DND-41 (cell line): ENCODE data around the gene SUMO2.
"Not testable (repeated sequence)": the region's sequence is repeated elsewhere in the genome, so short reads cannot be mapped to it uniquely, and the experiment has no call there.

ENCODE experiments used
- ATAC-seq: fragments of 200-7000 bp; cut with Tn5 transposase; 3 replicates; pipeline ENCODE4 v1.9.1; 2021; ENCODE audit warnings: low read depth; ENCODE audit not compliant: insufficient read depth
- DNase-seq: peaks from one replicate; pipeline ENCODE4 v3.0.0-alpha.2; 2020
- H2AFZ ChIP-seq: 2 replicates; pipeline ENCODE4 v1.6.0; 2012; ENCODE audit warnings: low read depth, low read length
- H3K27ac ChIP-seq: 2 replicates; pipeline ENCODE4 v1.5.1; 2012; ENCODE audit warnings: low read length, inconsistent platforms
- H3K27me3 ChIP-seq: fragments of 200-600 bp; sonication (generic); 2 replicates; pipeline ENCODE4 v1.6.0; 2012; ENCODE audit warnings: low read length, mild to moderate bottlenecking, inconsistent platforms; ENCODE audit not compliant: insufficient read depth, poor library complexity
- H3K36me3 ChIP-seq: 2 replicates; pipeline ENCODE4 v1.5.1; 2012; ENCODE audit warnings: low read length, inconsistent platforms; ENCODE audit not compliant: insufficient read depth
- H3K4me1 ChIP-seq: 2 replicates; pipeline ENCODE4 v1.5.1; 2012; ENCODE audit warnings: mild to moderate bottlenecking, low read length; ENCODE audit not compliant: insufficient read depth
- H3K4me2 ChIP-seq: 2 replicates; pipeline ENCODE4 v1.6.0; 2012; ENCODE audit warnings: mild to moderate bottlenecking, moderate library complexity, low read length, inconsistent platforms; ENCODE audit not compliant: insufficient read depth
- H3K4me3 ChIP-seq, 2 experiments: fragments of 200-600 bp in 1 of 2; shearing (Covaris generic) in 1 of 2; 2 replicates each; pipeline ENCODE4 v1.5.1; 2012 to 2016; ENCODE audit warnings: inconsistent platforms in 2 of 2, low read length in 2 of 2, mild to moderate bottlenecking in 2 of 2, low read depth in 1 of 2, moderate library complexity in 1 of 2
- H3K79me2 ChIP-seq: 2 replicates; pipeline ENCODE4 v1.6.0; 2012; ENCODE audit warnings: low read length, inconsistent platforms; ENCODE audit not compliant: insufficient read depth
- H3K9ac ChIP-seq: 2 replicates; pipeline ENCODE4 v1.6.0; 2012; ENCODE audit warnings: low read depth, mild to moderate bottlenecking, inconsistent platforms, low read length, moderate library complexity
- H3K9me3 ChIP-seq: 2 replicates; pipeline ENCODE4 v1.5.1; 2012; ENCODE audit warnings: low read length, moderate library complexity, mild to moderate bottlenecking, inconsistent platforms; ENCODE audit not compliant: insufficient read depth, severe bottlenecking
- H4K20me1 ChIP-seq: 2 replicates; pipeline ENCODE4 v1.6.0; 2012; ENCODE audit warnings: low read length; ENCODE audit not compliant: insufficient read depth
- EZH2 ChIP-seq: IDR thresholded peaks from 3 replicates; pipeline ENCODE4 v1.6.1; 2012; ENCODE audit warnings: borderline replicate concordance, low read depth, mild to moderate bottlenecking, moderate library complexity, low read length, inconsistent platforms; ENCODE audit not compliant: severe bottlenecking
- TF ChIP-seq, protein P1 (sequence below): IDR thresholded peaks from 2 replicates; pipeline ENCODE4 v1.5.1; 2012; ENCODE audit warnings: borderline replicate concordance, low read length, moderate library complexity, mild to moderate bottlenecking; ENCODE audit not compliant: poor library complexity, severe bottlenecking; ENCODE audit errors: extremely low read depth

Gene SUMO2

DNA sequence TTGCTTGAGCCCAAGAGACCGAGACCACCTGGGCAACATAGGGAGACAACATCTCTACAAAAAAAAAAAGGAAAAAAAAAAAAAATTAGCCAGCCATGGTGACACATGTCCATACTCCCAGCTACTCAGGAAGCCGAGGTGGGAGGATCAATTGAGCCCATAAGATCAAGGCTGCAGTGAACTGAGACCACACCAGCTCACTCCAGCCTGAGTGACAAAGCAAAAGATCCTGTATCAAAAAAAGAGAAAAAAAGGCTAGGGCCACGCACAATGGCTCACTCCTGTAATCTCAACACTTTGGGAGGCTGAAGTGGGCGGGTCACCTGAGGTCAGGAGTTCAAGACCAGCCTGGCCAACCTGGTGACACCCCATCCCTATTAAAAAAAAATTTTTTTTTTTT, 13.8 kb downstream of the SUMO2 start:
- H3K27me3 ChIP-seq, result no peaks in the 10 kb centered on the region
- H3K27ac ChIP-seq, result no peak overlapping the region
- no peak overlapping the region for H3K4me2 ChIP-seq
- H3K4me3 ChIP-seq, result no peak overlapping the region
- DNase-seq (no peak), ATAC-seq (no peak)
- H4K20me1 ChIP-seq, result peaks cover 39% of the 10 kb centered on the region
- H3K9ac ChIP-seq, result no peak overlapping the region
- H3K9me3 ChIP-seq, result no peaks in the 10 kb centered on the region
- TF ChIP-seq, protein P1, sequence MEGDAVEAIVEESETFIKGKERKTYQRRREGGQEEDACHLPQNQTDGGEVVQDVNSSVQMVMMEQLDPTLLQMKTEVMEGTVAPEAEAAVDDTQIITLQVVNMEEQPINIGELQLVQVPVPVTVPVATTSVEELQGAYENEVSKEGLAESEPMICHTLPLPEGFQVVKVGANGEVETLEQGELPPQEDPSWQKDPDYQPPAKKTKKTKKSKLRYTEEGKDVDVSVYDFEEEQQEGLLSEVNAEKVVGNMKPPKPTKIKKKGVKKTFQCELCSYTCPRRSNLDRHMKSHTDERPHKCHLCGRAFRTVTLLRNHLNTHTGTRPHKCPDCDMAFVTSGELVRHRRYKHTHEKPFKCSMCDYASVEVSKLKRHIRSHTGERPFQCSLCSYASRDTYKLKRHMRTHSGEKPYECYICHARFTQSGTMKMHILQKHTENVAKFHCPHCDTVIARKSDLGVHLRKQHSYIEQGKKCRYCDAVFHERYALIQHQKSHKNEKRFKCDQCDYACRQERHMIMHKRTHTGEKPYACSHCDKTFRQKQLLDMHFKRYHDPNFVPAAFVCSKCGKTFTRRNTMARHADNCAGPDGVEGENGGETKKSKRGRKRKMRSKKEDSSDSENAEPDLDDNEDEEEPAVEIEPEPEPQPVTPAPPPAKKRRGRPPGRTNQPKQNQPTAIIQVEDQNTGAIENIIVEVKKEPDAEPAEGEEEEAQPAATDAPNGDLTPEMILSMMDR, result no peak
- H3K4me1 ChIP-seq, result peaks cover 4% of the 10 kb centered on the region; the same call in 1 of the 2 replicates
- H3K79me2 ChIP-seq, result peaks cover 55% of the 10 kb centered on the region
- peaks cover 80% of the 10 kb centered on the region for H3K36me3 ChIP-seq
- H2AFZ ChIP-seq, result no peak overlapping the region

DNA sequence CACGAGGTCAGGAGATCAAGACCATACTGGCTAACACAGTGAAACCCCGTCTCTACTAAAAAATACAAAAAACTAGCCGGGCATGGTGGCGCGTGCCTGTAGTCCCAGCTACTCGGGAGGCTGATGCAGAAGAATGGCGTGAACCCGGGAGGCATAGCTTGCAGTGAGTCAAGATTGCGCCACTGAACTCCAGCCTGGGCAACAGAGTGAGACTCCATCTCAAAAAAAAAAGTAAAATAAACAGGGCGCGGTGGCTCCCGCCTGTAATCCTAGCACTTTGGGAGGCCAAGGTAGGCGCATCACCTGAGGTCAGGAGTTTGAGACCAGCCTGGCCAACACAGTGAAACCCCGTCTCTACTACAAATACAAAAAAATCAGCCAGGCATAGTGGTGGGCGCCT, 18.2 kb downstream of the SUMO2 start:
- not testable (repeated sequence) for H3K4me2 ChIP-seq, H3K9me3 ChIP-seq, H4K20me1 ChIP-seq, ATAC-seq, DNase-seq, H3K9ac ChIP-seq, H3K4me3 ChIP-seq, H3K27me3 ChIP-seq, H2AFZ ChIP-seq, H3K4me1 ChIP-seq, H3K27ac ChIP-seq
- Histone ChIP-seq H3K36me3 (peaks cover 54% of the 10 kb centered on the region), H3K79me2 (peaks cover 11% of the 10 kb centered on the region)

DNA sequence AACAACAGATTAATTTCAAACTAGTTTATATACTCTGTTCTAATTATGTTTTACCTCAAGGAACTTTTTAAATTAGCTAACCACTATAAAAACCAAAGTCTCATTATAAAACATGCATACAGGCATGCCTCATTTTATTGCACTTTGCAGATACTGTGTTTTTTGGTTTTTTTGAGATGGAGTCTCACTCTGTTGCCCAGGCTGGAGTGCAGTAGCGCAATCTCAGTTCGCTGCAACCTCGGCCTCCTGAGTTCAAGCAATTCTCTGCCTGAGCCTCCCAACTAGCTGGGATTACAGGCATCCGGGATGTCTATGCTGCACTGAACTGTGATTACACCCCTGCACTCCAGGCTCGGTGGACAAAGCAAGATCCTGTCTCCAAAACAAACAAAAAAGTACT, 19.7 kb downstream of the SUMO2 start:
- H3K27ac ChIP-seq, result no peak overlapping the region
- peaks cover 46% of the 10 kb centered on the region for H3K36me3 ChIP-seq
- ATAC-seq (no peak), DNase-seq (no peak)
- H3K4me2 ChIP-seq, result no peak overlapping the region
- no peaks in the 10 kb centered on the region for H3K4me1 ChIP-seq
- H3K9me3 ChIP-seq, result no peaks in the 10 kb centered on the region
- no peaks in the 10 kb centered on the region; the same call in 1 of the 2 replicates for H4K20me1 ChIP-seq
- TF ChIP-seq EZH2, result no peak
- TF ChIP-seq, protein P1, result no peak
- H3K27me3 ChIP-seq, result no peaks in the 10 kb centered on the region
- H3K4me3 ChIP-seq, result no peak overlapping the region
- no peaks in the 10 kb centered on the region for H3K79me2 ChIP-seq
- no peak overlapping the region for H2AFZ ChIP-seq
- no peak overlapping the region for H3K9ac ChIP-seq

DNA sequence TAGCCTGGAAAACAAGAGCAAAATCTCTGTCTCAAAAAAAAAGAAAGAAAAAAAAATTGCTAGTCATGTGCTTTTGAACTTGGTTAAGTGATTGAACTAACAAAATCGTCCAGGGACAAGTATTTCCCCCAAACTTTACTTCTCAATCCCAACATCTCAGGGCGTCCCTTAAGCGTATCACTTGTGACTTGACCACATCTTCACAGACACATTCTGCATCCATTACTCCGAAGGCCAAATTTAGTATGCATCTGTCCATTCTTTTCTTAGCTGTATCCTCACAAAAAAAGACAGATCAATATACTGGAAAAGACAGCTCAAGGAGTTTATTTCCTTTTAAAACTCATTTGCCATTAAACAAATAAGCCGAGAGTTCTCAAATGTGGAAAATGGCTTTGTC, 22.5 kb downstream of the SUMO2 start:
- no peak overlapping the region for H3K9ac ChIP-seq
- no peaks in the 10 kb centered on the region for H3K79me2 ChIP-seq
- no peaks in the 10 kb centered on the region for H3K27me3 ChIP-seq
- ATAC-seq, result no peak
- no peak overlapping the region for H3K4me2 ChIP-seq
- H3K4me1 ChIP-seq, result peaks cover 4% of the 10 kb centered on the region
- TF ChIP-seq, protein P1, result no peak
- no peak for TF ChIP-seq EZH2
- DNase-seq, result no peak
- no peaks in the 10 kb centered on the region for H3K9me3 ChIP-seq
- no peaks in the 10 kb centered on the region for H4K20me1 ChIP-seq
- no peak overlapping the region for H2AFZ ChIP-seq
- no peak overlapping the region for H3K4me3 ChIP-seq
- peaks cover 22% of the 10 kb centered on the region for H3K36me3 ChIP-seq
- H3K27ac ChIP-seq, result no peak overlapping the region
